NCI-H82 treated with DMSO at 0.1 percent for 48 hours (cell line): Measurements from ENCODE around the gene ZNF507.
"Not testable (repeated sequence)": the region's sequence is repeated elsewhere in the genome, so short reads cannot be mapped to it uniquely, and the experiment has no call there.

Experiments used
- DNase-seq: peaks from one replicate; lab custom pipeline; 2025; ENCODE audit not compliant: unreplicated experiment; lab: John Stamatoyannopoulos, UW

The ZNF507 gene

GRCh38 chr19:32367063-32367462, 21.7 kb downstream of the ZNF507 start:
- no peak for DNase-seq

GRCh38 chr19:32367948-32368536, 22.6 kb downstream of the ZNF507 start:
- no peak for DNase-seq

GRCh38 chr19:32368787-32369186, 23.4 kb downstream of the ZNF507 start:
- no peak for DNase-seq

GRCh38 chr19:32372726-32373517, 27.5 kb downstream of the ZNF507 start:
- DNase-seq, result no peak

- no peak for DNase-seq
These were observed 28.3 kb downstream of the ZNF507 start for GRCh38 chr19:32373585-32374295.

- not testable (repeated sequence) for DNase-seq
These were observed 29.0 kb downstream of the ZNF507 start for GRCh38 chr19:32374362-32374761.

GRCh38 chr19:32377088-32377487, 31.7 kb downstream of the ZNF507 start:
- not testable (repeated sequence) for DNase-seq

- no peak for DNase-seq
These were observed 34.9 kb downstream of the ZNF507 start for GRCh38 chr19:32380269-32380668.

GRCh38 chr19:32387701-32388392, 42.4 kb downstream of the ZNF507 start:
- peak; percentile 63 for DNase-seq

GRCh38 chr19:32388393-32388855, 43.0 kb downstream of the ZNF507 start:
- DNase-seq, result peak; percentile 21

GRCh38 chr19:32392901-32393300, 47.5 kb downstream of the ZNF507 start:
- no peak for DNase-seq

GRCh38 chr19:32396046-32396652, 50.7 kb downstream of the ZNF507 start:
- DNase-seq, result no peak

GRCh38 chr19:32397671-32398101, 52.3 kb downstream of the ZNF507 start:
- DNase-seq, result no peak

GRCh38 chr19:32401992-32402391, 56.6 kb downstream of the ZNF507 start:
- no peak for DNase-seq

GRCh38 chr19:32403291-32403995, 58.0 kb downstream of the ZNF507 start:
- DNase-seq, result peak; percentile 89

GRCh38 chr19:32404213-32404932, 59.0 kb downstream of the ZNF507 start:
- DNase-seq, result no peak

GRCh38 chr19:32404933-32405430, 59.6 kb downstream of the ZNF507 start:
- no peak for DNase-seq

- peak; percentile 81 for DNase-seq
These were observed 60.2 kb downstream of the ZNF507 start, which contains the start of gene DPY19L3 for GRCh38 chr19:32405431-32406160. Gene DPY19L3, plus strand, starts transcription at chr19:32405770. Its CDS starts 2,484 bp downstream, at chr19:32408254.
